Activated naive CD4-positive, alpha-beta T cell treated with anti-CD3 and anti-CD28 coated beads, Interleukin-2, amount 10 ng/mL, durations not matched to agents 7 days and 5 days (primary cell): ENCODE measurements around the gene NFKBIL1.
"Not testable (repeated sequence)": the region's sequence is repeated elsewhere in the genome, so short reads cannot be mapped to it uniquely, and the experiment has no call there.

Experiments used
- CTCF ChIA-PET: fragments of 350-600 bp; sonication (Branson Sonifier 250); formaldehyde crosslinking; loops from one replicate; lab custom pipeline; 2021; ENCODE audit warnings: antibody characterized with exemption; lab: Charles Lee
- DNase-seq: peaks from one replicate; pipeline ENCODE4 v3.0.0-alpha.2; 2020
- H3K27ac Mint-ChIP-seq: one replicate; pipeline ENCODE4 v1.8.0; 2021; ENCODE audit warnings: mild to moderate bottlenecking, moderate library complexity, mixed read lengths
- H3K27me3 Mint-ChIP-seq: one replicate; pipeline ENCODE4 v1.8.0; 2021; ENCODE audit warnings: mild to moderate bottlenecking, mixed read lengths
- H3K36me3 Mint-ChIP-seq: one replicate; pipeline ENCODE4 v1.8.0; 2021; ENCODE audit warnings: mixed read lengths
- H3K4me1 Mint-ChIP-seq: one replicate; pipeline ENCODE4 v1.8.0; 2021; ENCODE audit warnings: mixed read lengths
- H3K4me3 Mint-ChIP-seq: one replicate; pipeline ENCODE4 v1.8.0; 2021; ENCODE audit warnings: mild to moderate bottlenecking, moderate library complexity, mixed read lengths
- H3K9me3 Mint-ChIP-seq: one replicate; pipeline ENCODE4 v1.8.0; 2021; ENCODE audit warnings: mixed read lengths

The NFKBIL1 gene

DNA sequence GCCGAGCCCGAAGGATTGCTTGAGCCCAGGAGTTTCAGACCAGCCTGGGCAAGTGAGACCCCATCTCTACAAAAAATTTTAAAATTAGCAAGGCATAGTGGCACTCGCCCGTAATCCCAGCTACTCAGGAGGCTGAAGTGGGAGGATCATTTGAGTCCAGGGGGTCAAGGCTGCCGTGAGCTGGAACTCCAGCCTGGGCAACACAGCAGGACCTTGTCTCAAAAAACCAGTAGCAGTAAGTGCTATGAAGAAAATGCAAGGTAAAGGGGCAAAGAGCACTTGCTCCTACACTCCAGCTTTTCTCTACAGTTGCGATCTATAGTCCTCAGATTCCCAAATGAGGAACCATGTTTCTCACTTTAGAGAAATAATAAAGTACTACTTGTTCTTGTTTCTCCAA lies 3.8 kb upstream of the NFKBIL1 start:
- DNase-seq, result no peak
- H3K4me3 Mint-ChIP-seq, result peak overlapping the region; percentile 99
- H3K36me3 Mint-ChIP-seq, result peaks cover 28% of the 10 kb centered on the region
- CTCF ChIA-PET, result interaction anchor here (5.9 kb wide), 1 partner anchor 54 kb away, joined by 31 read pairs; no protein-coding TSS in a partner anchor
- no peaks in the 10 kb centered on the region for H3K9me3 Mint-ChIP-seq
- H3K4me1 Mint-ChIP-seq, result peaks cover 74% of the 10 kb centered on the region
- no peaks in the 10 kb centered on the region for H3K27me3 Mint-ChIP-seq
- no peak overlapping the region for H3K27ac Mint-ChIP-seq

DNA sequence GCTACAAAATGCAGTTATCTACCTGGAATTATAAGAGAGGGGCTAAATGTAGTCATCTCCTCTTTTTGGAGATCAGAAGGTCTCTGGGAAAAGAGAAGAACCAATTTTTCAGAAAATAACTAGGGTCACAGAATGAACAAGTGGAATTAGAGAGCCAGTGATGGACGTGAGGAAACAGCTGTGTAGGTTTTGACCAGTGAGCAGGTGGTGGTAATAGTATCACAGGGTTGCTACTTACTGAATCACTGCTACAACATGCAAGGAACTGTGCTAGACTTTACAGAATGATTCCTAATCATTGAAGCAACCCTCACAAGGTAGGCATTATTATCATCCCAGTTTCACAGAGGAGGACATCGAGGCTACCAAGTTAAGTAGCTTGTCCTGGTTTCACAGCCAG lies 2.7 kb upstream of the NFKBIL1 start:
- peaks cover 73% of the 10 kb centered on the region for H3K4me1 Mint-ChIP-seq
- CTCF ChIA-PET, result interaction anchor here (17.7 kb wide), 1 partner anchor 44 kb away, joined by 1087 read pairs; the partner anchor contains the start of genes LST1, LTB, NCR3 and TNF
- no peaks in the 10 kb centered on the region for H3K9me3 Mint-ChIP-seq
- no peaks in the 10 kb centered on the region for H3K27me3 Mint-ChIP-seq
- no peak overlapping the region for H3K4me3 Mint-ChIP-seq
- peaks cover 20% of the 10 kb centered on the region for H3K36me3 Mint-ChIP-seq
- DNase-seq, result no peak
- H3K27ac Mint-ChIP-seq, result no peak overlapping the region

DNA sequence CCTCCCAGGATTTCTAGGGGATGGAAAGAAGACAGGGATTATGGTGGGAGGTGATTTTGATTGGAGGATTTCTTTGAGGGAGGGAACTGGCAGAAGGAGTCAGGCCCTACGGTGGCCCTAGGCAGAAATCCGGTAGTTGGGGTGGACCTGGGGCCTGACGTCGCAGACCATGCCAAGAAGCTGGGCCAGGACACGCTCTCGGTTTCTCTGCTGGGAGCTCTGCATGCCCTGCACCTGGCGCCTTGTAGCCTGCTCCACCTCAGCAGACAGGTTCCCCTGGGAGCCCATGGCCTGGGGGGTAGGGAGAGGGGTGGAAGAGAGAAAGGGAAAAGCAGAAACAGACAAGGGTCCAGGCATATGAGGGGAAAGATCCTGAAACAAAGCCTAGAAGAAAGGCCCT lies 2.1 kb upstream of the NFKBIL1 start:
- H3K4me3 Mint-ChIP-seq, result no peak overlapping the region
- DNase-seq, result no peak
- peaks cover 19% of the 10 kb centered on the region for H3K36me3 Mint-ChIP-seq
- peaks cover 67% of the 10 kb centered on the region for H3K4me1 Mint-ChIP-seq
- no peaks in the 10 kb centered on the region for H3K27me3 Mint-ChIP-seq
- CTCF ChIA-PET, result interaction anchor here (1.3 to 17.7 kb wide), 2 partner anchors 44 to 193 kb away, joined by 4 to 1087 read pairs; partner anchors contain the start of genes LST1, LTB, NCR3 and TNF
- no peak overlapping the region for H3K27ac Mint-ChIP-seq
- H3K9me3 Mint-ChIP-seq, result no peaks in the 10 kb centered on the region

DNA sequence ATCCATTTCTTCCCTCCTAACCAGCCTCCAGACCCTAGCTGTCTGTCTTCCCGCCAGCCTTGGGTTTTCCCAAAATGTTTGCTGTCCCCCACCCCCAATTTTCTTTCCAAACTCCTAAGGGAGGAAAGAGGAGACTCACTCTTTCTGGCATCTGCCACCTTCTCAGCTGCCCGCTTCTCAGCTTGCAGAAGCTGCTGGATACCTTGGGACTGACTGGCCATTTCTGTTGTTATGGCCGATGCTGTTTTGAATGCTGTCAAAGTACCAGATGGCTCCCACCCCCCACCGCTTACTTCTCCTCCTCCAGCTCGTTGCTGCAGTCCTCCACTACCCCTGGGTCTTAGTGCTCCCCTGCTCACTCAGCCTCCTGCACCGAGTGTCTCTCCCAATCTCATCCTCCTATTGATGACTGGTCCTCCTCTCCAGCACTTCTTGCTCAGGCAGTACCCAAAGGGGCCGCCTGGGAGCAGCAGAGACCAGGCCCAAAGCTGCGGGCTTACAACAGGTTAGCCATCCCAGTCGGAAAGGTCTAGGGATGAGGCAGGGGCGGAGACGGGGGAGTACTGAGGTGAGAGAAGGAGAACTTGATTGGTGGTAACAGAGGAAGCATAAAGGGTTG lies 960 bp upstream of the NFKBIL1 start, which contains the start of gene ATP6V1G2:
ATP6V1G2 (minus strand) TSS at position 270 of the 619 bp plus-strand sequence; CDS start at position 221, 49 bp downstream.
- peak; percentile 93 for DNase-seq
- H3K27me3 Mint-ChIP-seq, result no peaks in the 10 kb centered on the region
- peak within 1 kb of the TSS; percentile 80 for H3K4me3 Mint-ChIP-seq
- no peaks in the 10 kb centered on the region for H3K9me3 Mint-ChIP-seq
- H3K27ac Mint-ChIP-seq, result peak within 1 kb of the TSS; percentile 90
- peaks cover 15% of the 10 kb centered on the region for H3K36me3 Mint-ChIP-seq
- CTCF ChIA-PET, result interaction anchor here (0.7 to 17.7 kb wide), 11 partner anchors 13 to 192 kb away, joined by 3 to 1087 read pairs (median 4); partner anchors contain the start of genes AIF1, LST1, LTB and NCR3
- H3K4me1 Mint-ChIP-seq, result peaks cover 68% of the 10 kb centered on the region

DNA sequence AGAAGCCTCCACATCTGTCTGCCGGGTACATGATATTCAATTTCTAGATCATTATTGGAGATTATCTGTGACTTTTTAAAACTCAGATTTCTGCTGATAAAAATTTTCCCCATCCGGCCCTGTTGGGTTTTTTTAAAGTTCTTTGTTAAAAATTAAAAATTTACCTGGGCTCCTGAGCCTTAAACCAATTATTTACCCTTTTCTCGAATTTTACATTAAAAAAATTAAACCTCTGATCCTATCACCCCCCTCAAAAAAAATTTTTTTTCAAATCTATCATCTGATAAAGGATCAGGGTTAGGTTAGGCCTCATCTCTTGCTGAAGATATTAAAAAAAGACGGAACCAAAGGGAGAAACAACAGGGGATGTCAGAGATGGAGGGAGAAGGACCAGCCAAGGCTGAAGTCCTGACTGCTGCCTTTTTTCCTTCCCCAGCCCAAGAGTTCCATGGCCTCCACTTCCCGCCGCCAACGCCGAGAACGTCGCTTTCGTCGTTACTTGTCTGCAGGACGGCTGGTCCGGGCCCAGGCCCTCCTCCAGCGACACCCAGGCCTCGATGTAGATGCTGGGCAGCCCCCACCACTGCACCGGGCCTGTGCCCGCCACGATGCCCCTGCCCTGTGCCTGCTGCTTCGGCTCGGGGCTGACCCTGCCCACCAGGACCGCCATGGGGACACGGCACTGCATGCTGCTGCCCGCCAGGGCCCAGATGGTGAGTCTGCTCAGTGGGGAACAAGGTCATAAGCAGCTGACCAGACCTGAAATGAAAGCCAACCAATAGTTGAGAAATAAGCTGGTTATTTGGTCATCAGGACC lies 527 bp downstream of the NFKBIL1 start:
- H3K36me3 Mint-ChIP-seq, result peaks cover 15% of the 10 kb centered on the region
- no peak for DNase-seq
- no peaks in the 10 kb centered on the region for H3K27me3 Mint-ChIP-seq
- H3K9me3 Mint-ChIP-seq, result no peaks in the 10 kb centered on the region
- H3K4me1 Mint-ChIP-seq, result peaks cover 68% of the 10 kb centered on the region
- H3K4me3 Mint-ChIP-seq, result peak overlapping the region; percentile 80
- peak overlapping the region; percentile 90 for H3K27ac Mint-ChIP-seq
- CTCF ChIA-PET, result interaction anchor here (0.7 to 17.7 kb wide), 5 partner anchors 41 to 404 kb away, joined by 3 to 1087 read pairs (median 3); partner anchors contain the start of genes LST1, LTB, NCR3 and TNF

DNA sequence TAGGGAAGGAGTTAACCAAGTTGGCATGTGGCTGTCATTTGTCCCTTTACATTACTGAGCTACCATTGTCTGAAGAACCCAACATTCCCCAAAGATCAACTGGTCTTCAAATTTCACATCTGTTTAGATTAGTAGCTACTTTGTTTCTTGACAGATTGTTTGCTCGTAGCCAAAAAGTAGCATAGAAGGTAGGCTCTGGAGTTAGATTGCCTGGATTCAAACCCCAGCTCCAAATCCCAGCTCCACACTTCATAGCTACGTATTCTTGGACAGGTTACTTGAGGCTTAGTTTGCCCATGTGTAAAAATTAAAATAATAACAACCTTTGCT lies 1.1 kb downstream of the NFKBIL1 start:
- CTCF ChIA-PET, result interaction anchor here (0.9 to 17.7 kb wide), 5 partner anchors 40 to 375 kb away, joined by 3 to 1087 read pairs (median 3); partner anchors contain the start of genes LST1, LTB, NCR3 and TNF
- peaks cover 16% of the 10 kb centered on the region for H3K36me3 Mint-ChIP-seq
- H3K4me3 Mint-ChIP-seq, result peak overlapping the region; percentile 80
- no peaks in the 10 kb centered on the region for H3K9me3 Mint-ChIP-seq
- peaks cover 63% of the 10 kb centered on the region for H3K4me1 Mint-ChIP-seq
- H3K27ac Mint-ChIP-seq, result peak overlapping the region; percentile 42
- DNase-seq, result no peak
- no peaks in the 10 kb centered on the region for H3K27me3 Mint-ChIP-seq

DNA sequence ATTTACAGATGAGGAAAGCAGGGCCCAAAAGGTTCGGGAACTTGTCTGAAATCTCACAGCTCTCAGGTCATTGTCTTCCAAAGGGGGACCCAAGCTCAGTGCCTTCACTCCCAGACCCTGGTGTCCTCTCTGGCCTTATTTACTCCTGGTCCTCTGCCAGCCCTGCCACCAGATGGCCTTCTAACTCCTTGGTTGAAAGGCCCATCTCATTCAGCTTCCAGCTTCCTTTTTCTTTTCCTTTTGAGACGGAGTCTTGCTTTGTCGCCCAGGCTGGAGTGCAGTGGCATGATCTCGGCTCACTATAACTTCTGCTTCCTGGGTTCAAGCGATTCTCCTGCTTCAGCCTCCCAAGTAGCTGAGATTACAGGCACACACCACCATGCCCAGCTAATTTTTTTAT lies 4.0 kb downstream of the NFKBIL1 start:
- H3K27me3 Mint-ChIP-seq, H3K9me3 Mint-ChIP-seq: not testable (repeated sequence)
- Mint-ChIP-seq H3K36me3 (peaks cover 20% of the 10 kb centered on the region), H3K4me1 (peaks cover 59% of the 10 kb centered on the region), H3K4me3 (peak overlapping the region; percentile 18), H3K27ac (peak overlapping the region; percentile 29)
- CTCF ChIA-PET, result interaction anchor here (1.0 to 17.7 kb wide), 13 partner anchors 9 to 189 kb away, joined by 3 to 1087 read pairs (median 5); partner anchors contain the start of genes AIF1, DDX39B, LST1 and LTB
- peak; percentile 84 for DNase-seq

DNA sequence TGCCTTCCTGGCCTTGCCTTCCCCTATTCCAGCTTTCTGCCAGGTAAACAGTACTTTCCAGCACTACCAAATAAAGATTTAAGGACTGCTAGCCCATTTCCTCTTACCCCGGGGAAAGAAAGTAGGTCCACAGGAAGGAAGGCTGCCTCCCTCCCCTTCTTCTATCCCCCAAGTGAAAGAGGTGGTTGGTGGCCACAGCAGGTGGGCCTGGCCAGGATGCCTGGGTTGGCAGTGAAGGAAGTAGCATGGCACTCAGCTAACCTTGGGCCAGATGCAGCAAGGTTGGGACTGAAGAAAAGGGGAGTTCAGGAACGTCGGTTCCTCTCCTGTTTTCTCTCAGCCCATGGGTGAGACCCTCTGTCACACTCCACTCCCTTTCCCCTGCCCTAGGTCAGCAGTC lies 8.9 kb downstream of the NFKBIL1 start:
- Mint-ChIP-seq H3K36me3 (peaks cover 44% of the 10 kb centered on the region), H3K4me1 (peaks cover 69% of the 10 kb centered on the region), H3K27ac (no peak overlapping the region), H3K4me3 (no peak overlapping the region), H3K9me3 (no peaks in the 10 kb centered on the region), H3K27me3 (peaks cover 4% of the 10 kb centered on the region)
- no peak for DNase-seq
- CTCF ChIA-PET, result interaction anchor here (17.7 kb wide), 1 partner anchor 33 kb away, joined by 1087 read pairs; the partner anchor contains the start of genes LST1, LTB, NCR3 and TNF

DNA sequence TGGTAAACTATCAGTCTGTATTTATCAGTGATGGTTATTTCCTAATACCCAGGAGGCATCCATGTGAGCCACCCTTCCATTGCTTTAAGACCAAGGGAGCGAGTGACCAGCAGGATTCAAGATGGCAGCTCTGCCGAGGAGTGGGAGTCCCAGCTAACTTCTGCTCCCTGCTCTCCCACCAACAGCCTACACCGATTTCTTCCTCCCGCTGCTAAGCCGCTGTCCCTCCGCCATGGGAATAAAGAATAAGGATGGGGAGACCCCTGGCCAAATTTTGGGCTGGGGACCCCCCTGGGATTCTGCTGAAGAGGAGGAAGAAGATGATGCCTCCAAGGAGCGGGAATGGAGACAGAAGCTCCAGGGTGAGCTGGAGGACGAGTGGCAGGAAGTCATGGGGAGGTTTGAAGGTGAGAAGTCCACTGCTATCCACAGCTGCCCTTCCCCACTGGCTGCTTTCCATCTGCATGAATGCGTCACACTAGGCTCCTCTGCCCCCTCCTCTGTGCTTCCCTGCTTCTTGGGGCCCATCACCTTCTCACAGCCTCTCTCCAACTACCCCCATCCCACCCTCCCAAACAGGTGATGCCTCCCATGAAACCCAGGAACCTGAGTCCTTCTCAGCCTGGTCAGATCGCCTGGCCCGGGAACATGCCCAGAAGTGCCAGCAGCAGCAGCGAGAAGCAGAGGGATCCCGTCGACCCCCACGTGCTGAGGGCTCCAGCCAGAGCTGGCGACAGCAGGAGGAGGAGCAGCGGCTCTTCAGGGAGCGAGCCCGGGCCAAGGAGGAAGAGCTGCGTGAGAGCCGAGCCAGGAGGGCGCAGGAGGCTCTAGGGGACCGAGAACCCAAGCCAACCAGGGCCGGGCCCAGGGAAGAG lies 10.3 kb downstream of the NFKBIL1 start:
- no peak for DNase-seq
- Mint-ChIP-seq H3K4me3 (peak overlapping the region; percentile 41), H3K27me3 (peaks cover 11% of the 10 kb centered on the region), H3K4me1 (peaks cover 66% of the 10 kb centered on the region), H3K36me3 (peaks cover 48% of the 10 kb centered on the region), H3K27ac (peak overlapping the region; percentile 55), H3K9me3 (no peaks in the 10 kb centered on the region)
- CTCF ChIA-PET, result interaction anchor here (17.7 kb wide), 1 partner anchor 31 kb away, joined by 1087 read pairs; the partner anchor contains the start of genes LST1, LTB, NCR3 and TNF

DNA sequence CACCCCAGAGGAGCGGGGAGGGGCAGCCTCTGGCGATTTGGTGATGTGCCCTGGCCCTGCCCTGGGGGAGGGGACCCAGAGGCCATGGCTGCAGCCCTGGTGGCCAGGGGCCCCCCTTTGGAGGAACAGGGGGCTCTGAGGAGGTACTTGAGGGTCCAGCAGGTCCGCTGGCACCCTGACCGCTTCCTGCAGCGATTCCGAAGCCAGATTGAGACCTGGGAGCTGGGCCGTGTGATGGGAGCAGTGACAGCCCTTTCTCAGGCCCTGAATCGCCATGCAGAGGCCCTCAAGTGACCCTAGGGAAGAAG lies 10.9 kb downstream of the NFKBIL1 start:
- DNase-seq, result no peak
- H3K27me3 Mint-ChIP-seq, result peaks cover 11% of the 10 kb centered on the region
- no peaks in the 10 kb centered on the region for H3K9me3 Mint-ChIP-seq
- H3K27ac Mint-ChIP-seq, result peak overlapping the region; percentile 91
- peak overlapping the region; percentile 63 for H3K4me3 Mint-ChIP-seq
- CTCF ChIA-PET, result interaction anchor here (17.7 kb wide), 1 partner anchor 31 kb away, joined by 1087 read pairs; the partner anchor contains the start of genes LST1, LTB, NCR3 and TNF
- H3K36me3 Mint-ChIP-seq, result peaks cover 50% of the 10 kb centered on the region
- H3K4me1 Mint-ChIP-seq, result peaks cover 70% of the 10 kb centered on the region

DNA sequence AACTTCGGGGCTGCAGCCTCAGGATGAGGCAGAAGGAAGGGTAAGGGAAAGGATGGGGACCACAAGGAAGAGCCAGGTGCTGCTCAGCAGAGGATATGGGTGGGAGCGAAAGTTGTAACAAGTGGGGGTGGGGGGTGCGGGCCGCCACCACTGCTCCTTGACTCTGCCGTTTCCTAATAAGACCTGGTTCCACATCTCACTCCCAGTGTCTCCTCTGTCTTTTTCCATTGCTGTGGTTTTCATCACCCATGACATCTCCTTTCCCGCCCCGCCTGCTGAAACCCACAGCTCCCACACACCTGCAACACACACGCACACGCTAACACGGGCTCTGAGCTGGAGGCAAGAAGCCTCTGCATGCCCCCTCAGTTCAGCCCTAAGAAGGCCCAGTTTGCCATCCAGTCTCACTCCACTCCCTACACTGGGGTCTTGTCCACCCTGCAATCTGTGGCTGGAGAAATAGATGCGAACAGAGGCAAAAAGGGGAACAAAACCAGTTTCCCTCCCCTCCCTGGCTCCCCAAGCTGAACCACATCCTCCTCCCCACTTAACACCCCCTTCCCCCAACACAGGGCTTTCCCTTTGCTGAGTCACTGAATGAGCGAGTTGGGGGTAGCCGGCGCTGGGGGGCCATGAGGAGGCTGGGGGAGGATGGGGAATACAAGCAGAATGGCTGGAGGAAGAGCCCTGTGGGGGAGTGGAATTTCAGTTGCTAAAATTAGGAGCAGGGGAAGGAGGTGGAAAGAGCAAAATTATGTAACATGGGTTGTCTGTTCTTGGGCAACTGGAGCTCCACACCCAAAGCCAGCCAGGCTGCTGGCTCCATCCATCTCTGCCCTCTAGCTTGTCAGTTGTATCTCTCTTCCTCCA lies 11.5 kb downstream of the NFKBIL1 start:
- H3K27ac Mint-ChIP-seq, result peak overlapping the region; percentile 91
- no peaks in the 10 kb centered on the region for H3K9me3 Mint-ChIP-seq
- peak overlapping the region; percentile 63 for H3K4me3 Mint-ChIP-seq
- H3K4me1 Mint-ChIP-seq, result peaks cover 73% of the 10 kb centered on the region
- CTCF ChIA-PET, result interaction anchor here (1.1 to 17.7 kb wide), 4 partner anchors 12 to 304 kb away, joined by 4 to 1087 read pairs (median 8); partner anchors contain the start of genes ATP6V1G2, LST1, LTB and NCR3
- DNase-seq, result peak; percentile 69
- H3K27me3 Mint-ChIP-seq, result peaks cover 15% of the 10 kb centered on the region
- H3K36me3 Mint-ChIP-seq, result peaks cover 54% of the 10 kb centered on the region

DNA sequence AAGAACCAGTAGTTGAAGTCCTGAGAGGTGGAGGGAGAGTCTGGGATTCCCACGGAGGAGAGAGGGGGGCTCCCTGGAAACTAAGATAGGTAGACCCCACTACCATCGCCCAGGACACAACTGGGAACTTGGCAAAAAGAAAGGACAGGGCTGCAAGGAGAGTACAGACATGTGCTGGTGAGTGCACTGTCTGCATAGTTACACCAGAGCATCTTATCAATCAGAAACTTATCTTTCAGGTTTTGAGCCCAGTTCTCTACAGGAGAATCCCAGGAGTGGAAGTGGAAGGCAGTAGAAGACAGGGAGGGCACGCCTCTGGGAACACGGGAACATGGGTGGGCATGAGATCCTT lies 12.2 kb downstream of the NFKBIL1 start:
- H3K36me3 Mint-ChIP-seq, result peaks cover 54% of the 10 kb centered on the region
- DNase-seq, result no peak
- H3K4me1 Mint-ChIP-seq, result peaks cover 73% of the 10 kb centered on the region
- H3K4me3 Mint-ChIP-seq, result peak overlapping the region; percentile 63
- peaks cover 19% of the 10 kb centered on the region for H3K27me3 Mint-ChIP-seq
- CTCF ChIA-PET, result interaction anchor here (1.0 to 17.7 kb wide), 5 partner anchors 8 to 304 kb away, joined by 4 to 1087 read pairs (median 5); partner anchors contain the start of genes ATP6V1G2, LST1, LTB and NCR3
- no peaks in the 10 kb centered on the region for H3K9me3 Mint-ChIP-seq
- H3K27ac Mint-ChIP-seq, result peak overlapping the region; percentile 91
